Common myeloid progenitor, CD34-positive (primary cell): ENCODE measurements around the gene DNAH8.

Experiments
- CTCF ChIA-PET: fragments of 350-600 bp; sonication (Branson Sonifier 250); formaldehyde crosslinking; loops from one replicate; lab custom pipeline; 2021; ENCODE audit warnings: antibody characterized with exemption; lab: Charles Lee
- POLR2A ChIA-PET: fragments of 350-600 bp; sonication (Branson Sonifier 250); formaldehyde crosslinking; loops from one replicate; lab custom pipeline; 2021; ENCODE audit warnings: antibody characterized with exemption; lab: Charles Lee
- DNase-seq, 3 donors: peaks; one replicate each; pipeline versions ENCODE4 v3.0.0 to v3.0.0-alpha.2; 2013
- H3K27ac ChIP-seq, 2 experiments: 1 replicate in 1 of 2; 2 replicates in 1 of 2; pipeline ENCODE4 v1.7.0; 2013; ENCODE audit warnings: inconsistent platforms in 2 of 2, low read length in 2 of 2, mild to moderate bottlenecking in 2 of 2, low read depth in 1 of 2, moderate library complexity in 1 of 2; ENCODE audit not compliant: severe bottlenecking in 2 of 2, insufficient read depth in 1 of 2, poor library complexity in 1 of 2
- H3K27me3 ChIP-seq, 5 experiments: replicated peaks in 2 of 5; 1 replicate in 3 of 5; 2 replicates in 2 of 5; pipeline versions ENCODE4 v1.6.1 to v1.7.0; 2013; ENCODE audit warnings: low read length in 4 of 5, mild to moderate bottlenecking in 2 of 5, moderate library complexity in 2 of 5, inconsistent platforms in 1 of 5; ENCODE audit not compliant: insufficient read depth in 5 of 5, control insufficient read depth in 4 of 5
- H3K36me3 ChIP-seq, 4 experiments: 1 replicate in 2 of 4; 2 replicates in 2 of 4; pipeline versions ENCODE4 v1.6.1 to v1.7.0; 2013; ENCODE audit warnings: low read length in 3 of 4, control low read depth in 1 of 4, mild to moderate bottlenecking in 1 of 4; ENCODE audit not compliant: control insufficient read depth in 4 of 4, insufficient read depth in 4 of 4
- H3K4me1 ChIP-seq, 4 experiments: 1 replicate in 3 of 4; 2 replicates in 1 of 4; pipeline versions ENCODE4 v1.6.1 to v1.7.1; 2013; ENCODE audit warnings: low read length in 3 of 4, mild to moderate bottlenecking in 3 of 4, control low read depth in 1 of 4, inconsistent platforms in 1 of 4, moderate library complexity in 1 of 4; ENCODE audit not compliant: control insufficient read depth in 4 of 4, insufficient read depth in 4 of 4; ENCODE audit errors: control extremely low read depth in 1 of 4
- H3K4me3 ChIP-seq, 7 experiments: 1 replicate in 4 of 7; 2 replicates in 3 of 7; pipeline versions ENCODE4 v1.5.1 to v1.7.0; 2013; ENCODE audit warnings: mild to moderate bottlenecking in 7 of 7, low read length in 6 of 7, moderate library complexity in 6 of 7, inconsistent platforms in 2 of 7, low read depth in 2 of 7, control low read depth in 1 of 7; ENCODE audit not compliant: insufficient read depth in 4 of 7, control insufficient read depth in 1 of 7; ENCODE audit errors: extremely low read depth in 1 of 7
- H3K9me3 ChIP-seq, 5 experiments: 1 replicate in 4 of 5; 2 replicates in 1 of 5; pipeline versions ENCODE4 v1.6.1 to v1.7.1; 2013; ENCODE audit warnings: low read length in 4 of 5, mild to moderate bottlenecking in 2 of 5, inconsistent platforms in 1 of 5, low read depth in 1 of 5, moderate library complexity in 1 of 5; ENCODE audit not compliant: control insufficient read depth in 4 of 5, insufficient read depth in 2 of 5; ENCODE audit errors: control extremely low read depth in 1 of 5
- WGBS: methylation state at CpG from one replicate; pipeline ENCODE4 v1.1.5; 2013; ENCODE audit not compliant: insufficient coverage; 5-methylcytosine and 5-hydroxymethylcytosine counted together

The DNAH8 gene

GRCh38 chr6:39050453-39051112 lies 335.5 kb downstream of the DNAH8 start:
- H3K36me3 ChIP-seq, result no peaks in the 10 kb centered on the region
- DNase-seq, result no peak
- POLR2A ChIA-PET, result interaction anchor here (0.7 kb wide), 1 partner anchor 121 kb away, joined by 3 read pairs; no protein-coding TSS in a partner anchor
- no peaks in the 10 kb centered on the region for H3K9me3 ChIP-seq
- no peak overlapping the region for H3K4me3 ChIP-seq
- no peak overlapping the region for H3K27ac ChIP-seq
- peaks cover 0 to 26% (median 22%) of the 10 kb centered on the region in 4 experiments for H3K4me1 ChIP-seq
- peaks cover 0 to 67% (median 24%) of the 10 kb centered on the region in 5 experiments for H3K27me3 ChIP-seq
- 83% methylated on average over 1 of the region's 5 CpGs for WGBS
- CTCF ChIA-PET, result interaction anchor here (1.1 to 1.2 kb wide), 2 partner anchors 48 to 54 kb away, joined by 3 to 5 read pairs; no protein-coding TSS in a partner anchor

GRCh38 chr6:39051399-39052122 lies 336.4 kb downstream of the DNAH8 start:
- no peaks in the 10 kb centered on the region for H3K9me3 ChIP-seq
- peak in 1 of 3 donors; percentile 8 for DNase-seq
- no peak overlapping the region for H3K4me3 ChIP-seq
- POLR2A ChIA-PET, result interaction anchor here (0.7 kb wide), 1 partner anchor 120 kb away, joined by 3 read pairs; no protein-coding TSS in a partner anchor
- CTCF ChIA-PET, result interaction anchor here (1.2 kb wide), 1 partner anchor 49 kb away, joined by 3 read pairs; no protein-coding TSS in a partner anchor
- H3K36me3 ChIP-seq, result no peaks in the 10 kb centered on the region
- peaks cover 0 to 26% (median 22%) of the 10 kb centered on the region in 4 experiments for H3K4me1 ChIP-seq
- no peak overlapping the region for H3K27ac ChIP-seq
- peaks cover 0 to 67% (median 29%) of the 10 kb centered on the region in 5 experiments for H3K27me3 ChIP-seq
- 48% methylated on average over 3 of the region's 4 CpGs for WGBS

GRCh38 chr6:39053016-39053624 lies 338.0 kb downstream of the DNAH8 start:
- Histone ChIP-seq H3K36me3 (no peaks in the 10 kb centered on the region), H3K4me1 (peaks cover 0 to 26% (median 21%) of the 10 kb centered on the region in 4 experiments), H3K27me3 (peaks cover 0 to 55% (median 23%) of the 10 kb centered on the region in 5 experiments), H3K27ac (no peak overlapping the region), H3K4me3 (no peak overlapping the region), H3K9me3 (no peaks in the 10 kb centered on the region)
- ChIA-PET CTCF (interaction anchor here (1.3 kb wide), 1 partner anchor 40 kb away, joined by 3 read pairs; no protein-coding TSS in a partner anchor), POLR2A (no interaction called here)
- no peak for DNase-seq
- 93% methylated on average over 3 of the region's 4 CpGs for WGBS

DNA sequence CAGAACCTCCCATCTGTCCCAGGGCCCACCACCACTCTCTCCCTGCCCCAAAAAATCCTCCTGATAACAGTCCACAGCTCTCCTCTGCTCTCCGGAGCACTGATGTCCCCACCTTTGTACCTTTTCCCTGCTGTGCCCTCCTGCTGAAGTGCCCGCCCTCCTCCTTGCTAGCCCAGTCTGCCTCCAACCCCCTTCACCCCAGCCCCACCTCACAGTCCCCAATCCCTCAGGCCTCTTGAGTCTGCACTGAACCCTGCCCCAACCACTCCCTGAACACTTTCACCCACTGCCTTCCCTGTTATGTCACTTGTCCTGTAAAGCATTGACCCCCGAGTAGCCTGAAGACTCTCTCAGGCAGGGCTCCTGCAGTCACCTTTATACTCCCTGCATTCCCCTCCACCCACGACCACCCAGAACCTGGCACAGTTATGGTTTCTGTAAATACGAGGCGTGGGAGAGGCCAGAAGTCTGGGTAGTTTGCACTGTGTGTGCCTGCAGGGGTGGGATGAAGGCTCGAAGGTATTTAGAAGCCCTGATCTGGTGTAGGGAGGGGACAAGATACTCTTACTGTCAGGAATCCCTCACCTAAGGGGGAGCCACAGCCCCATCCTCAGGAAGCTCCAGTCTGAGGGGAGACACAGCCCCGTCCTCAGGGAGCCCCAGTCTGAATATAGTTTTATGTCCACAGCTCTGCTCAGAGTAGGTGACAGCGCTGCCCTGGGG lies 338.9 kb downstream of the DNAH8 start:
- Histone ChIP-seq H3K4me3 (no peak overlapping the region), H3K27me3 (peaks cover 0 to 51% (median 20%) of the 10 kb centered on the region in 5 experiments), H3K9me3 (no peaks in the 10 kb centered on the region), H3K27ac (no peak overlapping the region), H3K36me3 (no peaks in the 10 kb centered on the region), H3K4me1 (peaks cover 0 to 19% (median 12%) of the 10 kb centered on the region in 4 experiments)
- ChIA-PET CTCF (interaction anchor here (0.8 to 1.3 kb wide), 2 partner anchors 34 to 39 kb away, joined by 3 read pairs; no protein-coding TSS in a partner anchor), POLR2A (no interaction called here)
- WGBS, result 95% methylated on average over 5 of the region's 9 CpGs
- DNase-seq, result no peak

- no peak for DNase-seq
Measured at GRCh38 chr6:39054577-39055142, 339.5 kb downstream of the DNAH8 start.

DNA sequence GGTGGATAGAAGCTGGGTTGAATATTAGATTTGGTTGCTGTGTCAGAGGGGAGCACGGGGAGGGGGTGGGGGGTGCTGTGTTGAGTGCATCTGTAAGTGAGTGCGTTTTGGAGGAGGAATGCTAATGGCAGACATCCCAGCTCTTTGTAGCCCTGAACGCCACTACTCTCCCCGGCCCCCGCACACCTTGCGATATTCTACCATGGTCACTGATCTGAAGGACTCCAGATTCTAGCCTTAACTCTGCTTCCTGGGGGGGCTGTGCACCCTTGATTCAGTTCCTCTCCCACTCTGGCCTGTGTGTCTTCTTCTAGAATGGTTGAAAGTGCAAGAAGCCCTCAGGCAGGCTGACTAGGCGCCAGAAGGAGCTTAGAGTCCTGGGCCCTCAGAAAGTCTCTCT lies 340.6 kb downstream of the DNAH8 start:
- ChIA-PET CTCF (interaction anchor here (1.3 kb wide), 1 partner anchor 10 kb away, joined by 4 read pairs; no protein-coding TSS in a partner anchor), POLR2A (no interaction called here)
- no peak for DNase-seq
- WGBS, result 99% methylated on average over 6 of the region's 7 CpGs
- no peak overlapping the region for H3K4me3 ChIP-seq
- no peak overlapping the region for H3K27ac ChIP-seq
- no peaks in the 10 kb centered on the region for H3K9me3 ChIP-seq
- peaks cover 0 to 51% (median 11%) of the 10 kb centered on the region in 5 experiments for H3K27me3 ChIP-seq
- H3K36me3 ChIP-seq, result no peaks in the 10 kb centered on the region
- peaks cover 0 to 19% (median 10%) of the 10 kb centered on the region in 4 experiments for H3K4me1 ChIP-seq

More at GRCh38 chr6:39054577-39055142, 339.5 kb downstream of the DNAH8 start:
- Histone ChIP-seq H3K4me1 (peaks cover 0 to 19% (median 10%) of the 10 kb centered on the region in 4 experiments), H3K9me3 (no peaks in the 10 kb centered on the region), H3K27ac (no peak overlapping the region), H3K36me3 (no peaks in the 10 kb centered on the region), H3K27me3 (peaks cover 0 to 51% (median 15%) of the 10 kb centered on the region in 5 experiments), H3K4me3 (no peak overlapping the region)
- POLR2A ChIA-PET, result no interaction called here
- CTCF ChIA-PET, result interaction anchor here (0.8 to 1.3 kb wide), 2 partner anchors 11 to 34 kb away, joined by 3 to 4 read pairs; no protein-coding TSS in a partner anchor
- WGBS, result 96% methylated on average over 7 of the region's 9 CpGs
